DND-41 (cell line): ENCODE results near the gene STXBP6.

Experiments used
- ATAC-seq: fragments of 200-7000 bp; cut with Tn5 transposase; 3 replicates; pipeline ENCODE4 v1.9.1; 2021; ENCODE audit warnings: low read depth; ENCODE audit not compliant: insufficient read depth
- DNase-seq: peaks from one replicate; pipeline ENCODE4 v3.0.0-alpha.2; 2020
- H2AFZ ChIP-seq: 2 replicates; pipeline ENCODE4 v1.6.0; 2012; ENCODE audit warnings: low read depth, low read length
- H3K27ac ChIP-seq: 2 replicates; pipeline ENCODE4 v1.5.1; 2012; ENCODE audit warnings: low read length, inconsistent platforms
- H3K27me3 ChIP-seq: fragments of 200-600 bp; sonication (generic); 2 replicates; pipeline ENCODE4 v1.6.0; 2012; ENCODE audit warnings: low read length, mild to moderate bottlenecking, inconsistent platforms; ENCODE audit not compliant: insufficient read depth, poor library complexity
- H3K36me3 ChIP-seq: 2 replicates; pipeline ENCODE4 v1.5.1; 2012; ENCODE audit warnings: low read length, inconsistent platforms; ENCODE audit not compliant: insufficient read depth
- H3K4me1 ChIP-seq: 2 replicates; pipeline ENCODE4 v1.5.1; 2012; ENCODE audit warnings: mild to moderate bottlenecking, low read length; ENCODE audit not compliant: insufficient read depth
- H3K4me2 ChIP-seq: 2 replicates; pipeline ENCODE4 v1.6.0; 2012; ENCODE audit warnings: mild to moderate bottlenecking, moderate library complexity, low read length, inconsistent platforms; ENCODE audit not compliant: insufficient read depth
- H3K4me3 ChIP-seq, 2 experiments: fragments of 200-600 bp in 1 of 2; shearing (Covaris generic) in 1 of 2; 2 replicates each; pipeline ENCODE4 v1.5.1; 2012 to 2016; ENCODE audit warnings: inconsistent platforms in 2 of 2, low read length in 2 of 2, mild to moderate bottlenecking in 2 of 2, low read depth in 1 of 2, moderate library complexity in 1 of 2
- H3K79me2 ChIP-seq: 2 replicates; pipeline ENCODE4 v1.6.0; 2012; ENCODE audit warnings: low read length, inconsistent platforms; ENCODE audit not compliant: insufficient read depth
- H3K9ac ChIP-seq: 2 replicates; pipeline ENCODE4 v1.6.0; 2012; ENCODE audit warnings: low read depth, mild to moderate bottlenecking, inconsistent platforms, low read length, moderate library complexity
- H3K9me3 ChIP-seq: 2 replicates; pipeline ENCODE4 v1.5.1; 2012; ENCODE audit warnings: low read length, moderate library complexity, mild to moderate bottlenecking, inconsistent platforms; ENCODE audit not compliant: insufficient read depth, severe bottlenecking
- H4K20me1 ChIP-seq: 2 replicates; pipeline ENCODE4 v1.6.0; 2012; ENCODE audit warnings: low read length; ENCODE audit not compliant: insufficient read depth
- EZH2 ChIP-seq: IDR thresholded peaks from 3 replicates; pipeline ENCODE4 v1.6.1; 2012; ENCODE audit warnings: borderline replicate concordance, low read depth, mild to moderate bottlenecking, moderate library complexity, low read length, inconsistent platforms; ENCODE audit not compliant: severe bottlenecking
- TF ChIP-seq, protein P1 (sequence below): IDR thresholded peaks from 2 replicates; pipeline ENCODE4 v1.5.1; 2012; ENCODE audit warnings: borderline replicate concordance, low read length, moderate library complexity, mild to moderate bottlenecking; ENCODE audit not compliant: poor library complexity, severe bottlenecking; ENCODE audit errors: extremely low read depth

STXBP6 gene

DNA sequence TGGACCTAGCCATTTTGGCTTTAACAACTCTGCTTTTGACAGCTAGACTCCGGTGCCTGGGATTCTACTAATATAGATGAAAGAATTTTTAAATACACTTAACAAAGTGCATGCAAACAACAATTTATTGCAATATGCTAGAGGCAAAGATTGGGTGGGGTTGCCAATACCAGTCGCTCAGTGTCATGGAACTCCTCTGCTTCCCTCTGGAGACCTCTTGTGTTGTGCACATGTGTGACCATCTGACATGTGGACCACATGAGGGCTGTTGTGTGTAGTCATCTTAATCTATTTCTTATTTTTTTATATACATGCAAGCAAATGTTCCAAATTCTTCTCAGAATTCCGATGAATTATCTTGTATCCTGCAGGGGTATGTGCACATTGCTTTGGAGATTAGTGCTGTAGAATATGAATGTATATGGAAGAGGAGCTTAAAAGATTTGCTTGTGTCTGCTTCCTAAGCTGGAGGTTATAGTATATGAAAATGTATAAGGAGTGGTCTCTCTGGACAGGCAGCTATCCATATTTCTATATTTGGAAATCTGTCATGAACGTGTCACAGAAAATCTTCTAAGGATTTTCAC lies 24.2 kb upstream of the STXBP6 start:
- Histone ChIP-seq H3K4me1 (no peaks in the 10 kb centered on the region), H3K4me3 (no peak overlapping the region), H3K27me3 (peaks cover 6% of the 10 kb centered on the region), H3K27ac (no peak overlapping the region), H3K4me2 (no peak overlapping the region), H3K9me3 (no peaks in the 10 kb centered on the region), H3K79me2 (no peaks in the 10 kb centered on the region), H3K36me3 (no peaks in the 10 kb centered on the region), H2AFZ (no peak overlapping the region), H3K9ac (no peak overlapping the region), H4K20me1 (no peaks in the 10 kb centered on the region)
- ATAC-seq (no peak), DNase-seq (no peak)
- TF ChIP-seq, protein P1, sequence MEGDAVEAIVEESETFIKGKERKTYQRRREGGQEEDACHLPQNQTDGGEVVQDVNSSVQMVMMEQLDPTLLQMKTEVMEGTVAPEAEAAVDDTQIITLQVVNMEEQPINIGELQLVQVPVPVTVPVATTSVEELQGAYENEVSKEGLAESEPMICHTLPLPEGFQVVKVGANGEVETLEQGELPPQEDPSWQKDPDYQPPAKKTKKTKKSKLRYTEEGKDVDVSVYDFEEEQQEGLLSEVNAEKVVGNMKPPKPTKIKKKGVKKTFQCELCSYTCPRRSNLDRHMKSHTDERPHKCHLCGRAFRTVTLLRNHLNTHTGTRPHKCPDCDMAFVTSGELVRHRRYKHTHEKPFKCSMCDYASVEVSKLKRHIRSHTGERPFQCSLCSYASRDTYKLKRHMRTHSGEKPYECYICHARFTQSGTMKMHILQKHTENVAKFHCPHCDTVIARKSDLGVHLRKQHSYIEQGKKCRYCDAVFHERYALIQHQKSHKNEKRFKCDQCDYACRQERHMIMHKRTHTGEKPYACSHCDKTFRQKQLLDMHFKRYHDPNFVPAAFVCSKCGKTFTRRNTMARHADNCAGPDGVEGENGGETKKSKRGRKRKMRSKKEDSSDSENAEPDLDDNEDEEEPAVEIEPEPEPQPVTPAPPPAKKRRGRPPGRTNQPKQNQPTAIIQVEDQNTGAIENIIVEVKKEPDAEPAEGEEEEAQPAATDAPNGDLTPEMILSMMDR: no peak

DNA sequence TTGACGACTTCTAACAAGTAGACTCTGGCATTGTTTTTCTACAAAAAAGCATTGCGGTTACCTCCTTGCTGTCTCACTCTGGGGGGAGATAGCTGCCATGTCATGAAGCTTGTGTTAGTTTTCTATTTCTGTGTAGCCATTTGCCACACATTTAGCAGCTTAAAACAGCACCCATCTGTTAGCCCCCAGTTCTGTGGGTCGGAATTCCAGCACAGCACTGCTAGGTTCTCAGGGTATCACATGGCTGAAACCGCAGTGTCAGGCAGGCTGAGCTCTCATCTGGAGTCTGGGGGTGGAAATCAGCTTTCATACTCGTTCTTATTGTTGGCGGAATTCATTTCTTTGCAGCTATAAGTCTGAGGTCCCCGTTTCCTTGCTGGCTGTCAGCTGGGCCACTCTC lies 19.9 kb upstream of the STXBP6 start:
- no peak overlapping the region for H3K27ac ChIP-seq
- TF ChIP-seq EZH2: no peak
- TF ChIP-seq, protein P1: no peak
- H3K36me3 ChIP-seq: no peaks in the 10 kb centered on the region
- H3K4me3 ChIP-seq: no peak overlapping the region
- H3K9ac ChIP-seq: no peak overlapping the region
- no peaks in the 10 kb centered on the region for H3K9me3 ChIP-seq
- no peak overlapping the region for H2AFZ ChIP-seq
- DNase-seq (no peak), ATAC-seq (no peak; the same call in 2 of the 3 replicates)
- H3K4me2 ChIP-seq: no peak overlapping the region
- H3K79me2 ChIP-seq: no peaks in the 10 kb centered on the region
- H3K4me1 ChIP-seq: no peaks in the 10 kb centered on the region
- H3K27me3 ChIP-seq: peaks cover 3% of the 10 kb centered on the region
- no peaks in the 10 kb centered on the region for H4K20me1 ChIP-seq

DNA sequence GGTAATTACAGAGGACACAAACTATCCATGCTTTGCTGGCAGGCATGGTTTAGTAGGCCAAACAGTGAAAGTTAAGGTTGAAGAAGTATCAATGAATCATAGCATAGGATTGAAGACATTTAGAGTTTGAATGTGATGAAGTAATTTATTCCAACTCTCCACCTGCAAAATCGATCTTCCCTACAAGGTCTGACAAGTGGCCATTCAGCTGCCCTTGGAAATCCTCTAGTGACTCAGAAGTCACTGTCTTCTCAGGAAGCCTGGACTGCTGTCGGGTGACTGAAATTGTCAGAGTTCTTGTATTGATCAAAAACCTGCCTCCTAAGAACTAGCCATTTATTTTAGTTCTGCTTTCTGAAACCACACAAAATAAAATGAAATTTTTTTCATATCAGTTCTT lies 17.7 kb upstream of the STXBP6 start:
- Histone ChIP-seq H3K4me1 (no peaks in the 10 kb centered on the region), H3K9ac (no peak overlapping the region), H3K4me3 (no peak overlapping the region), H3K36me3 (no peaks in the 10 kb centered on the region), H3K9me3 (no peaks in the 10 kb centered on the region), H3K79me2 (no peaks in the 10 kb centered on the region), H2AFZ (no peak overlapping the region), H3K4me2 (no peak overlapping the region), H3K27me3 (no peaks in the 10 kb centered on the region), H4K20me1 (no peaks in the 10 kb centered on the region), H3K27ac (no peak overlapping the region)
- no peak for DNase-seq
- TF ChIP-seq, protein P1: no peak
- TF ChIP-seq EZH2: no peak
- ATAC-seq: no peak

DNA sequence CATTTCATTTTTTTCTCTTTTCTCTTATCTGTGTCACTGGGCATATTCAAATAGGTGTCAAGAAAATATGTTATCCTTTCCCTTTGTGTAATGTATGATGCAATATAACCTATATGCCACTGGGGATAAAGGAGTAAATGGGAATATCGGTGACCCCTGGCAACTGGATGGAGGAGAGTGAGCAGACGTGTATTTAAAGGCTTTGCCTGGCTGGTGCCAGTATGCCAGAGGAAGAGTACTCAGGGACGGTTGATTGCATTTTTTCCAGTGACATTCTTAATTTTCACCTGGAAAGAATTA lies 12.0 kb upstream of the STXBP6 start:
- TF ChIP-seq EZH2: no peak
- TF ChIP-seq, protein P1: no peak
- Histone ChIP-seq H2AFZ (no peak overlapping the region), H3K36me3 (no peaks in the 10 kb centered on the region), H3K4me2 (no peak overlapping the region), H3K4me3 (no peak overlapping the region), H3K27me3 (no peaks in the 10 kb centered on the region), H4K20me1 (no peaks in the 10 kb centered on the region), H3K79me2 (no peaks in the 10 kb centered on the region), H3K27ac (no peak overlapping the region), H3K4me1 (no peaks in the 10 kb centered on the region), H3K9me3 (no peaks in the 10 kb centered on the region), H3K9ac (no peak overlapping the region)
- no peak for DNase-seq
- ATAC-seq: no peak
